ENCODE measurements around the gene CD276.

DNA sequence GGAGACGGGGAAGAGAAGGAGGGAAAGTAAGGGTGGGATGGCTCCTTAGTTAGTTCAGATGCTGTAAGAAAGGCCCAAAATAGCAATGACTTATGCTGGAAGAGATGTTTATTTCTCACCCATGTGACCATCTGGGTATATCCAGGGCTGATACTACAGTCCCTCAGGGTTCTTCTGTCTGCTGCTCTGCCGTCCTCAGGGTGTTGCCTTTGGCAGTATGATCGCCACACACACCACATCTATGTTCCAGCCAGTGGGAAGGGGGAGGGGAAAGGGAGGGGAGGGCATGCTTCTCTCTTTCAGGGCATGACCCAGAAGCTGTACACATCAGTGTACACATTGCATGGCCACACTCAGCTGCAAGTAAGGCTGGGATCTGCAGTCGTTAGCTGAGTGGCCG, 10.2 kb downstream of the CD276 start:
- TF ChIP-seq CTCF (IDR thresholded peaks at IDR 0.05) = no peak
- TF ChIP-seq POLR2A (IDR thresholded peaks at IDR 0.05) = no peak
